Osteoblast (primary cell): ENCODE results near the gene AMOTL1. TPM values are rescaled to one million over a fixed set of nuclear protein-coding genes. Genes with fewer than 3 reads are reported as not detected.

Experiments
- DNase-seq: peaks from one replicate; pipeline ENCODE4 v3.0.0; 2011; ENCODE audit warnings: low spot score, mixed read lengths; ENCODE audit not compliant: insufficient read length; ENCODE audit errors: missing footprints
- H2AFZ ChIP-seq: 2 replicates; pipeline ENCODE4 v1.6.0; 2011; ENCODE audit warnings: mild to moderate bottlenecking, low read length
- H3K27ac ChIP-seq: 2 replicates; pipeline ENCODE4 v1.5.1; 2011; ENCODE audit warnings: mild to moderate bottlenecking, low read depth, low read length, moderate library complexity
- H3K27me3 ChIP-seq: 2 replicates; pipeline ENCODE4 v1.6.0; 2012; ENCODE audit warnings: mild to moderate bottlenecking, control low read depth, inconsistent platforms, low read length, moderate library complexity; ENCODE audit not compliant: insufficient read depth
- H3K36me3 ChIP-seq: 2 replicates; pipeline ENCODE4 v1.5.1; 2011; ENCODE audit warnings: mild to moderate bottlenecking, low read length, control low read depth, moderate library complexity; ENCODE audit not compliant: insufficient read depth
- H3K4me1 ChIP-seq: 2 replicates; pipeline ENCODE4 v1.5.1; 2011; ENCODE audit warnings: mild to moderate bottlenecking, low read length, control low read depth, moderate library complexity; ENCODE audit not compliant: insufficient read depth
- H3K4me2 ChIP-seq: 2 replicates; pipeline ENCODE4 v1.6.0; 2011; ENCODE audit warnings: mild to moderate bottlenecking, low read length; ENCODE audit not compliant: insufficient read depth
- H3K4me3 ChIP-seq: fragments of 200-600 bp; sonication (generic); 3 replicates; pipeline ENCODE4 v1.5.1; 2012; ENCODE audit warnings: mild to moderate bottlenecking, low read length, inconsistent platforms; ENCODE audit not compliant: insufficient read depth
- H3K79me2 ChIP-seq: 2 replicates; pipeline ENCODE4 v1.6.0; 2012; ENCODE audit warnings: mild to moderate bottlenecking, low read length, control low read depth, inconsistent platforms; ENCODE audit not compliant: insufficient read depth
- H3K9me3 ChIP-seq: 2 replicates; pipeline ENCODE4 v1.5.1; 2011; ENCODE audit warnings: low read depth, low read length, control low read depth
- H4K20me1 ChIP-seq: 2 replicates; pipeline ENCODE4 v1.6.0; 2012; ENCODE audit warnings: mild to moderate bottlenecking, low read length, control low read depth; ENCODE audit not compliant: insufficient read depth
- CTCF ChIP-seq: IDR thresholded peaks from 2 replicates; pipeline ENCODE4 v1.5.1; 2011; ENCODE audit warnings: mild to moderate bottlenecking, low read depth, low read length, moderate library complexity; ENCODE audit errors: extremely low read depth
- total RNA-seq: library from RNA; depleted of rRNA; stranded (reverse); fragments of >200 nt; gene quantifications from 2 replicates; pipeline ENCODE4 v1.2.3, GENCODE V29; 2012

The AMOTL1 gene
- total RNA-seq, 1 donor: 53.6 TPM

- no peaks in the 10 kb centered on the region for H3K9me3 ChIP-seq
- no peaks in the 10 kb centered on the region for H3K79me2 ChIP-seq
- H3K4me1 ChIP-seq: peaks cover 21% of the 10 kb centered on the region
- H3K4me3 ChIP-seq: no peak overlapping the region
- H3K4me2 ChIP-seq: no peak overlapping the region
- no peak overlapping the region for H2AFZ ChIP-seq
- peaks cover 11% of the 10 kb centered on the region for H3K27me3 ChIP-seq
- H3K36me3 ChIP-seq: no peaks in the 10 kb centered on the region
- no peak overlapping the region for H3K27ac ChIP-seq
- no peak for DNase-seq
- TF ChIP-seq CTCF: no peak
- H4K20me1 ChIP-seq: no peaks in the 10 kb centered on the region
Measured at GRCh38 chr11:94735907-94736306, 32.2 kb upstream of the AMOTL1 start.

GRCh38 chr11:94737171-94737611 lies 31.0 kb upstream of the AMOTL1 start:
- TF ChIP-seq CTCF: no peak
- peaks cover 11% of the 10 kb centered on the region for H3K27me3 ChIP-seq
- no peaks in the 10 kb centered on the region for H3K79me2 ChIP-seq
- DNase-seq: no peak
- H3K27ac ChIP-seq: no peak overlapping the region
- peaks cover 22% of the 10 kb centered on the region for H3K4me1 ChIP-seq
- no peaks in the 10 kb centered on the region for H4K20me1 ChIP-seq
- H2AFZ ChIP-seq: no peak overlapping the region
- no peaks in the 10 kb centered on the region for H3K9me3 ChIP-seq
- H3K4me2 ChIP-seq: no peak overlapping the region
- no peaks in the 10 kb centered on the region for H3K36me3 ChIP-seq
- H3K4me3 ChIP-seq: no peak overlapping the region

GRCh38 chr11:94738746-94739145 lies 29.4 kb upstream of the AMOTL1 start:
- Histone ChIP-seq H3K27me3 (peaks cover 11% of the 10 kb centered on the region), H3K4me2 (no peak overlapping the region), H3K27ac (no peak overlapping the region), H3K4me1 (peaks cover 14% of the 10 kb centered on the region), H3K4me3 (no peak overlapping the region), H3K36me3 (no peaks in the 10 kb centered on the region), H3K9me3 (no peaks in the 10 kb centered on the region), H4K20me1 (no peaks in the 10 kb centered on the region), H2AFZ (no peak overlapping the region), H3K79me2 (no peaks in the 10 kb centered on the region)
- TF ChIP-seq CTCF: no peak
- DNase-seq: no peak

GRCh38 chr11:94739331-94739730 lies 28.8 kb upstream of the AMOTL1 start:
- Histone ChIP-seq H3K27ac (no peak overlapping the region), H2AFZ (no peak overlapping the region), H3K36me3 (no peaks in the 10 kb centered on the region), H3K4me1 (peaks cover 14% of the 10 kb centered on the region), H4K20me1 (no peaks in the 10 kb centered on the region), H3K9me3 (no peaks in the 10 kb centered on the region), H3K79me2 (no peaks in the 10 kb centered on the region), H3K27me3 (peaks cover 11% of the 10 kb centered on the region), H3K4me2 (no peak overlapping the region), H3K4me3 (no peak overlapping the region)
- DNase-seq: no peak
- TF ChIP-seq CTCF: no peak
